CD4-positive, alpha-beta T cell (primary cell): ENCODE measurements around the gene KCNJ4. TPM values are rescaled to one million over a fixed set of nuclear protein-coding genes. Genes with fewer than 3 reads are reported as not detected.
A peak's percentile ranks its signal among the peaks of the same experiment; 100 is the strongest.

Source experiments
- ATAC-seq: fragments of 200-7000 bp; cut with Tn5 transposase; one replicate; pipeline ENCODE4 v1.10.0; 2022; ENCODE audit warnings: mild to moderate bottlenecking; ENCODE audit not compliant: poor library complexity
- CTCF ChIA-PET: fragments of 350-600 bp; sonication (Branson Sonifier 250); formaldehyde crosslinking; loops from one replicate; lab custom pipeline; 2021; ENCODE audit warnings: antibody characterized with exemption, inconsistent platforms; lab: Charles Lee
- POLR2A ChIA-PET: fragments of 350-600 bp; sonication (Branson Sonifier 250); formaldehyde crosslinking; loops from one replicate; lab custom pipeline; 2021; ENCODE audit warnings: antibody characterized with exemption, inconsistent platforms; lab: Charles Lee
- DNase-seq, 14 experiments: peaks; one replicate each; pipeline ENCODE4 v3.0.0-alpha.2; 2013 to 2020; ENCODE audit warnings: mixed read lengths in 2 of 14
- H3K27ac ChIP-seq, 2 donors: one replicate each; pipeline versions ENCODE4 v1.5.1 to v1.7.0; 2013; ENCODE audit warnings: low read length in 2 of 2, low read depth in 1 of 2, mild to moderate bottlenecking in 1 of 2
- H3K27me3 ChIP-seq, 2 experiments: 1 replicate in 1 of 2; 2 replicates in 1 of 2; pipeline versions ENCODE4 v1.6.1 to v1.7.0; 2013; ENCODE audit warnings: low read length in 2 of 2, control low read depth in 1 of 2, mild to moderate bottlenecking in 1 of 2, moderate library complexity in 1 of 2; ENCODE audit not compliant: insufficient read depth in 2 of 2, control insufficient read depth in 1 of 2
- H3K36me3 ChIP-seq: one replicate; pipeline ENCODE4 v1.6.1; 2013; ENCODE audit warnings: low read length, control low read depth; ENCODE audit not compliant: insufficient read depth
- H3K4me1 ChIP-seq: one replicate; pipeline ENCODE4 v1.6.1; 2013; ENCODE audit warnings: low read length, control low read depth; ENCODE audit not compliant: insufficient read depth
- H3K4me3 ChIP-seq: one replicate; pipeline ENCODE4 v1.5.1; 2013; ENCODE audit warnings: mild to moderate bottlenecking, low read length, moderate library complexity
- H3K9me3 ChIP-seq, 2 experiments: 1 replicate in 1 of 2; 2 replicates in 1 of 2; pipeline versions ENCODE4 v1.6.1 to v1.7.0; 2013; ENCODE audit warnings: low read length in 2 of 2, mild to moderate bottlenecking in 2 of 2, control low read depth in 1 of 2, moderate library complexity in 1 of 2; ENCODE audit not compliant: control insufficient read depth in 1 of 2, insufficient read depth in 1 of 2
- H3K27ac Mint-ChIP-seq: one replicate; pipeline ENCODE4 v1.8.0; 2020; ENCODE audit warnings: mixed read lengths
- H3K27me3 Mint-ChIP-seq: one replicate; pipeline ENCODE4 v1.8.0; 2021; ENCODE audit warnings: mixed read lengths
- H3K36me3 Mint-ChIP-seq: one replicate; pipeline ENCODE4 v1.8.0; 2021; ENCODE audit warnings: low read depth, mixed read lengths
- H3K4me1 Mint-ChIP-seq: one replicate; pipeline ENCODE4 v1.8.0; 2021; ENCODE audit warnings: low read depth, mixed read lengths
- H3K4me3 Mint-ChIP-seq: one replicate; pipeline ENCODE4 v1.8.0; 2020; ENCODE audit warnings: mild to moderate bottlenecking, mixed read lengths
- H3K9me3 Mint-ChIP-seq: one replicate; pipeline ENCODE4 v1.8.0; 2020; ENCODE audit warnings: mixed read lengths
- intact Hi-C, 2 experiments: fragments of 100-400 bp; cut with DNase I in 1 of 2; cut with micrococcal nuclease in 1 of 2; formaldehyde crosslinking; loops; one replicate each; pipeline versions ENCODE4 v1.15.1 to v1.9.0; 2023 to 2025; cut with DNase I, micrococcal nuclease
- polyA plus RNA-seq, 2 donors: library from polyadenylated mRNA; unstranded; fragments of 120-200 nt; gene quantifications; one replicate each; pipeline ENCODE4 v1.2.1, GENCODE V29; 2013
- total RNA-seq, 174 experiments: library from RNA in 2 of 174; stranded (reverse) in 2 of 174; gene quantifications; one replicate each; pipeline ENCODE4 v1.2.3 and lab custom pipeline; 2021 to 2026
- TF ChIP-seq, protein P1 (sequence below): fragments of 200-600 bp; IDR thresholded peaks from one replicate; pipeline ENCODE4 v1.8.0; 2022; ENCODE audit warnings: antibody characterized with exemption, mild to moderate bottlenecking

Gene KCNJ4
- total RNA-seq (not detected), total RNA-seq (lab: John Stamatoyannopoulos, UW) (0 to 0.35 (median 0) reads per million in 172 experiments)
- polyA plus RNA-seq (2013, experiment 1 of 2), result not detected
- not detected for polyA plus RNA-seq (2013, experiment 2 of 2)

DNA sequence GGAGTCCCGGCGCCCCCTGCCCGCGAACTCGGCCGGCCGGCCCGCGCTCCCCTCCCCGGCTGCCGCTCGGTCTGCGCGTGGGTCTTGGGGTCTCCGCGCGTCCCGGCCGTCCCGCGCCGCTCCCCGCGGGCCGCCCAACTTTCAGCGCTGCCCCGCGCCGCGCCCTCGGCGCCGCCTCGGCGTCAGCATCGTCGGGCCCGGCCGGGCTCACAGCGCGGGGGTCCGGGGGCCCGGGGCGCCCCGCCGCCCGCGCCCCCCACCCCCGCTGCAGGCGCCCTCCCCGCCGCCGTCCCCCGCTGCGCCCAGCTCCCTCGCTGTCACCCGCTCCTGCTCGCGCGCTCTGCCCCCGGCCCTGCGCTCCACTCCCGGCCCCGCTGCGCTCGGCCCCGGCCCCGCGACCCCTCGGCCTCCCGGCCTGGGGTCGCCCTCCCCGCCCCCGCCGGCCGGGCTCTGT is at the start of gene KCNJ4:
Gene KCNJ4 (minus strand): TSS at position 124 of the 454 bp plus-strand sequence. CDS start 27,067 bp downstream, outside the sequence.
- POLR2A ChIA-PET, result interaction anchor here (0.6 to 1.3 kb wide), 2 partner anchors 54 to 188 kb away, joined by 3 to 4 read pairs; no protein-coding TSS in a partner anchor
- H3K27ac Mint-ChIP-seq, result no peak within 1 kb of the TSS
- Histone ChIP-seq H3K27me3 (peaks cover 52% of the 10 kb centered on the region in 2 experiments), H3K36me3 (no peaks in the 10 kb centered on the region), H3K4me3 (peak within 1 kb of the TSS; percentile 34), H3K9me3 (peaks cover 0 to 8% of the 10 kb centered on the region in 2 experiments), H3K4me1 (peaks cover 12% of the 10 kb centered on the region), H3K27ac (no peak within 1 kb of the TSS)
- CTCF ChIA-PET, result no interaction called here
- H3K27me3 Mint-ChIP-seq, result peaks cover 76% of the 10 kb centered on the region
- no peak for ATAC-seq
- H3K4me1 Mint-ChIP-seq, result peaks cover 23% of the 10 kb centered on the region
- H3K36me3 Mint-ChIP-seq, result no peaks in the 10 kb centered on the region
- TF ChIP-seq, protein P1, sequence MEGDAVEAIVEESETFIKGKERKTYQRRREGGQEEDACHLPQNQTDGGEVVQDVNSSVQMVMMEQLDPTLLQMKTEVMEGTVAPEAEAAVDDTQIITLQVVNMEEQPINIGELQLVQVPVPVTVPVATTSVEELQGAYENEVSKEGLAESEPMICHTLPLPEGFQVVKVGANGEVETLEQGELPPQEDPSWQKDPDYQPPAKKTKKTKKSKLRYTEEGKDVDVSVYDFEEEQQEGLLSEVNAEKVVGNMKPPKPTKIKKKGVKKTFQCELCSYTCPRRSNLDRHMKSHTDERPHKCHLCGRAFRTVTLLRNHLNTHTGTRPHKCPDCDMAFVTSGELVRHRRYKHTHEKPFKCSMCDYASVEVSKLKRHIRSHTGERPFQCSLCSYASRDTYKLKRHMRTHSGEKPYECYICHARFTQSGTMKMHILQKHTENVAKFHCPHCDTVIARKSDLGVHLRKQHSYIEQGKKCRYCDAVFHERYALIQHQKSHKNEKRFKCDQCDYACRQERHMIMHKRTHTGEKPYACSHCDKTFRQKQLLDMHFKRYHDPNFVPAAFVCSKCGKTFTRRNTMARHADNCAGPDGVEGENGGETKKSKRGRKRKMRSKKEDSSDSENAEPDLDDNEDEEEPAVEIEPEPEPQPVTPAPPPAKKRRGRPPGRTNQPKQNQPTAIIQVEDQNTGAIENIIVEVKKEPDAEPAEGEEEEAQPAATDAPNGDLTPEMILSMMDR, result no peak
- no peaks in the 10 kb centered on the region for H3K9me3 Mint-ChIP-seq
- H3K4me3 Mint-ChIP-seq, result peak within 1 kb of the TSS; percentile 90
- peak in 1 of 14 experiments; percentile 18 for DNase-seq
- intact Hi-C loops, result no loop called here

DNA sequence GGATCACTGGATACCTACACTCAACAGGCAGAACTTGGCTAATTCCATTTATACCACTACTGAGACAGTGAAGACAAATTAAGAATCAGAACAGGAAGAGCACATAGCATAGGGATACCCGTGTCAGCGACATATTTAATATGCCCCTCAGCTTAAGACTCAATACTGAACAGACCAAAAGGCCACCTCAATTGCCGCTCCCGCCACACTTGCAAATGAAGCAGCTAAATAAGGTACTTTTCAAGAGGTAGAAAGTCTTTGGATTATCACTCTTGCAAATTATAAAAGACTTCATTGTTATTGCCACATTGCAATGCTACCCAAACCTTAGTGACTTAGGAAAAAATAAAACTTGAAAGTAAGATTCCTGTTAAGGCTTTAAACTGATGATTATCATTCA is 48.0 kb upstream of the KCNJ4 start:
- peak overlapping the region; percentile 69 for H3K4me3 ChIP-seq
- H3K9me3 Mint-ChIP-seq, result peaks cover 2% of the 10 kb centered on the region
- DNase-seq (no peak), ATAC-seq (no peak)
- H3K27me3 ChIP-seq, result no peaks in the 10 kb centered on the region
- no peaks in the 10 kb centered on the region for H3K27me3 Mint-ChIP-seq
- TF ChIP-seq, protein P1, result no peak
- H3K27ac ChIP-seq, result peak overlapping the region in 1 of 2 donors; percentile 0
- peaks cover 83% of the 10 kb centered on the region for H3K36me3 Mint-ChIP-seq
- H3K4me3 Mint-ChIP-seq, result peak overlapping the region; percentile 99
- ChIA-PET CTCF (no interaction called here), POLR2A (interaction anchor here (0.6 to 2.7 kb wide), 5 partner anchors 13 to 67 kb away, joined by 4 to 15 read pairs (median 10); partner anchors contain the start of gene DMC1)
- peaks cover 55% of the 10 kb centered on the region for H3K36me3 ChIP-seq
- H3K4me1 Mint-ChIP-seq, result peaks cover 71% of the 10 kb centered on the region
- H3K9me3 ChIP-seq, result no peaks in the 10 kb centered on the region
- intact Hi-C loops, result loop anchor here (2.0 to 10.0 kb wide), 4 partner anchors 18 to 182 kb away; partner anchors contain the start of genes CBY1 (in 1 of the 2), FAM227A (in 1 of the 2) and TOMM22 (in 1 of the 2)
- peak overlapping the region; percentile 99 for H3K27ac Mint-ChIP-seq
- H3K4me1 ChIP-seq, result peaks cover 42% of the 10 kb centered on the region

DNA sequence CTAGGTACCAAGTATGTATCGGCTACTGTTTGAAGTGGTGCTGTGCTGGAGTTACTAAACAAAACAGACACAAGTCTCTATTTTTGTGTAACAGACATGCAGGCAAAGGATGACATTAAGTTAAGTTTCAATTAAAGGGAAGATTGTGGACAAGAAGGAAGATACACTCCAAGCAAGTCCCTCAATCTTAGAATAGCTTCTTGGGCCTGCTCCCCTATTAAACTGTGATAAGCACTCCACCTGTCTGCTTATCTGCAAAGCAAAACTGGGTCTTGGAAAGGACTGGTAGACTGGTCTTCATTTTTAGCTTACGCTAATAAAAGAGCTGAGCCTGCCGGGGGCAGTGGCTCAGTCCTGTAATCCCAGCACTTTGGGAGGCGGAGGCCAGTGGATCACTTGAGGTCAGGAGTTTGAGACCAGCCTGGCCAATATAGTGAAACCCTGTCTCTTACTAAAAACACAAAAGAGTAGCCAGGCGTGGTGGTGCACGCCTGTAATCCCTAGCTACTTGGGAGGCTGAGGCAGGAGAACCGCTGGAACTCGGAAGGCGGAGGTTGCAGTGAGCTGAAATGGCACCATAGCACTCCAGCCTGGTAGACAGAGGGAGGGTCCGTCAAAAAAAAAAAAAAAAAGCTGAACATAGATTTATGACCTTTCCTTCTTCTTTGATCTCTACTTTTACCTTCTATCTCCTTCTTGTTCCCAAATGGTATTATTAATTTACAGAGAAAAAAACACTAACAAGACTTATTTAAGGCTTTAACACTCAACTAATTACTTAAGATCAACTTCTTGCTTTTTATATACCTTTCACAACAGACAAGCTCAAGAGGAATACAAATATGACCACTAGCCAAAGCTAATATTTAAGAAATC is 47.0 kb upstream of the KCNJ4 start:
- POLR2A ChIA-PET, result interaction anchor here (0.6 to 2.7 kb wide), 6 partner anchors 12 to 319 kb away, joined by 4 to 15 read pairs (median 7); partner anchors contain the start of genes CBY1 and DMC1
- H3K9me3 Mint-ChIP-seq, result peaks cover 2% of the 10 kb centered on the region
- DNase-seq, result no peak
- peak overlapping the region; percentile 99 for H3K4me3 Mint-ChIP-seq
- peaks cover 91% of the 10 kb centered on the region for H3K36me3 Mint-ChIP-seq
- no peak overlapping the region for H3K27ac ChIP-seq
- ATAC-seq, result no peak
- CTCF ChIA-PET, result interaction anchor here (1.5 kb wide), 1 partner anchor 12 kb away, joined by 3 read pairs; no protein-coding TSS in a partner anchor
- H3K4me1 Mint-ChIP-seq, result peaks cover 73% of the 10 kb centered on the region
- H3K4me1 ChIP-seq, result peaks cover 42% of the 10 kb centered on the region
- H3K9me3 ChIP-seq, result no peaks in the 10 kb centered on the region
- peaks cover 64% of the 10 kb centered on the region for H3K36me3 ChIP-seq
- intact Hi-C loops, result loop anchor here (2.0 to 10.0 kb wide), 4 partner anchors 17 to 183 kb away; partner anchors contain the start of genes CBY1 (in 1 of the 2), FAM227A (in 1 of the 2) and TOMM22 (in 1 of the 2)
- H3K4me3 ChIP-seq, result no peak overlapping the region
- H3K27me3 Mint-ChIP-seq, result no peaks in the 10 kb centered on the region
- H3K27ac Mint-ChIP-seq, result peak overlapping the region; percentile 99
- no peaks in the 10 kb centered on the region for H3K27me3 ChIP-seq
- TF ChIP-seq, protein P1, result no peak
